Measurements from ENCODE around the gene C10orf67. TPM values are rescaled to one million over a fixed set of nuclear protein-coding genes. Genes with fewer than 3 reads are reported as not detected.

C10orf67 gene
- total RNA-seq, 1 donor from 2014 or later: 0.17 TPM

GRCh38 chr10:23330948-23331347, 13.6 kb downstream of the C10orf67 start:
- Mint-ChIP-seq H3K4me1 (ENCODE audit: unreplicated experiment) (no peaks in the 10 kb centered on the region), H3K4me3 (no peak overlapping the region), H3K27me3 (peaks cover 21% of the 10 kb centered on the region), H3K27ac (no peak overlapping the region), H3K9me3 (no peaks in the 10 kb centered on the region), H3K36me3 (no peaks in the 10 kb centered on the region)
- no peak for TF ChIP-seq CTCF (conservative IDR thresholded peaks at IDR 0.05)
- no peak for DNase-seq (ENCODE audit: extremely low spot score, unreplicated experiment)

GRCh38 chr10:23326544-23327307, 17.9 kb downstream of the C10orf67 start:
- no peaks in the 10 kb centered on the region for H3K36me3 Mint-ChIP-seq
- H3K4me3 Mint-ChIP-seq: no peak overlapping the region
- H3K27me3 Mint-ChIP-seq: peaks cover 24% of the 10 kb centered on the region
- no peaks in the 10 kb centered on the region for H3K9me3 Mint-ChIP-seq
- no peaks in the 10 kb centered on the region for H3K4me1 Mint-ChIP-seq (ENCODE audit: unreplicated experiment)
- no peak for TF ChIP-seq CTCF (conservative IDR thresholded peaks at IDR 0.05)
- no peak for DNase-seq (ENCODE audit: extremely low spot score, unreplicated experiment)
- H3K27ac Mint-ChIP-seq: no peak overlapping the region

- Mint-ChIP-seq H3K4me3 (no peak overlapping the region), H3K27ac (no peak overlapping the region), H3K27me3 (peaks cover 19% of the 10 kb centered on the region), H3K36me3 (no peaks in the 10 kb centered on the region), H3K4me1 (ENCODE audit: unreplicated experiment) (no peaks in the 10 kb centered on the region), H3K9me3 (no peaks in the 10 kb centered on the region)
- no peak for TF ChIP-seq CTCF (conservative IDR thresholded peaks at IDR 0.05)
- DNase-seq (ENCODE audit: extremely low spot score, unreplicated experiment): no peak
Measured at GRCh38 chr10:23325132-23325531, 19.5 kb downstream of the C10orf67 start.

- no peak for TF ChIP-seq CTCF (conservative IDR thresholded peaks at IDR 0.05)
- no peaks in the 10 kb centered on the region for H3K36me3 Mint-ChIP-seq
- no peaks in the 10 kb centered on the region for H3K9me3 Mint-ChIP-seq
- no peaks in the 10 kb centered on the region for H3K4me1 Mint-ChIP-seq (ENCODE audit: unreplicated experiment)
- no peak for DNase-seq (ENCODE audit: extremely low spot score, unreplicated experiment)
- H3K27ac Mint-ChIP-seq: no peak overlapping the region
- peaks cover 19% of the 10 kb centered on the region for H3K27me3 Mint-ChIP-seq
- no peak overlapping the region for H3K4me3 Mint-ChIP-seq
Measured at GRCh38 chr10:23324351-23324750, 20.2 kb downstream of the C10orf67 start.

- Mint-ChIP-seq H3K36me3 (no peaks in the 10 kb centered on the region), H3K27ac (no peak overlapping the region), H3K9me3 (no peaks in the 10 kb centered on the region), H3K27me3 (peaks cover 25% of the 10 kb centered on the region), H3K4me3 (no peak overlapping the region), H3K4me1 (ENCODE audit: unreplicated experiment) (no peaks in the 10 kb centered on the region)
- DNase-seq (ENCODE audit: extremely low spot score, unreplicated experiment): no peak
- no peak for TF ChIP-seq CTCF (conservative IDR thresholded peaks at IDR 0.05)
Measured at GRCh38 chr10:23322082-23322481, 22.5 kb downstream of the C10orf67 start.
